Spleen (tissue), 7 donors: ENCODE results near the gene SMYD1.

Experiments used
- CTCF ChIP-seq, 11 experiments: fragments of 200-600 bp in 7 of 11; fragments of 450-650 bp in 4 of 11; sonication (generic) in 4 of 11; IDR thresholded peaks in 8 of 11; conservative IDR thresholded peaks in 3 of 11; 1 replicate in 7 of 11; 2 replicates in 4 of 11; pipeline versions ENCODE4 v1.4.0 to v1.8.0; 2016 to 2021; ENCODE audit warnings: antibody characterized with exemption in 11 of 11, inconsistent platforms in 4 of 11, mild to moderate bottlenecking in 1 of 11
- POLR2A ChIP-seq, 3 donors: fragments of 450-650 bp; IDR thresholded peaks; one replicate each; pipeline ENCODE4 v1.5.1; 2017; ENCODE audit warnings: antibody characterized with exemption in 3 of 3, mild to moderate bottlenecking in 1 of 3
- donor health status: DM: no; HTN: no; CAD: no; lungs with moderate emphysema.
- donor health status: DM: no; HTN: no; CAD: no.
- donor health status: DM: no; HTN: no; CAD: no.

GRCh38 chr2:88049622-88050021 is 18.0 kb upstream of the SMYD1 start:
- TF ChIP-seq CTCF (IDR thresholded peaks at IDR 0.05 in 8 of 11, conservative IDR thresholded peaks at IDR 0.05 in 3 of 11) (no peak), POLR2A (IDR thresholded peaks at IDR 0.05) (no peak)
